Stomach (tissue), 9 donors: ENCODE data around the gene NAV1. TPM values are rescaled to one million over a fixed set of nuclear protein-coding genes. Genes with fewer than 3 reads are reported as not detected.

Source experiments
- DNase-seq, 2 donors: peaks; one replicate each; pipeline versions ENCODE4 v3.0.0 to v3.0.0-alpha.2; 2013 to 2019
- H3K27ac ChIP-seq, 5 donors: fragments of 200-600 bp in 4 of 5; sonication (generic) in 4 of 5; one replicate each; pipeline ENCODE4 v1.5.1; 2013 to 2019; ENCODE audit warnings: mild to moderate bottlenecking in 1 of 5, moderate library complexity in 1 of 5
- H3K27me3 ChIP-seq, 3 donors: fragments of 200-600 bp; sonication (generic); one replicate each; pipeline ENCODE4 v1.5.1; 2017 to 2019; ENCODE audit warnings: mixed run types in 1 of 3
- H3K36me3 ChIP-seq, 4 donors: fragments of 200-600 bp; sonication (generic); 1 replicate in 3 of 4; 2 replicates in 1 of 4; pipeline ENCODE4 v1.5.1; 2016 to 2019
- H3K4me1 ChIP-seq, 4 donors: fragments of 200-600 bp; sonication (generic); one replicate each; pipeline ENCODE4 v1.5.1; 2016 to 2019
- H3K4me3 ChIP-seq, 4 donors: fragments of 200-600 bp; sonication (generic) in 3 of 4; one replicate each; pipeline ENCODE4 v1.5.1; 2016 to 2019; ENCODE audit warnings: mild to moderate bottlenecking in 1 of 4
- H3K9me3 ChIP-seq, 4 donors: fragments of 200-600 bp; sonication (generic); one replicate each; pipeline ENCODE4 v1.5.1; 2016 to 2019
- EP300 ChIP-seq: sonication (generic); formaldehyde crosslinking; IDR thresholded peaks from one replicate; pipeline ENCODE4 v1.6.1; 2017; ENCODE audit warnings: antibody characterized with exemption
- POLR2A ChIP-seq, 4 donors: fragments of 450-650 bp; IDR thresholded peaks; one replicate each; pipeline ENCODE4 v1.6.1; 2016; ENCODE audit warnings: antibody characterized with exemption in 4 of 4, control low read depth in 2 of 4, mild to moderate bottlenecking in 1 of 4, moderate library complexity in 1 of 4
- POLR2AphosphoS5 ChIP-seq, 3 donors: sonication (generic); formaldehyde crosslinking; IDR thresholded peaks; one replicate each; pipeline ENCODE4 v1.6.1; 2016; ENCODE audit warnings: antibody characterized with exemption in 3 of 3
- WGBS, 5 donors: extraction: QIAGEN DNeasy Blood & Tissue Kit in 3 of 5; methylation state at CpG; one replicate each; pipeline versions ENCODE4 v1.1.5 to v1.1.7; 2013 to 2018; 5-methylcytosine and 5-hydroxymethylcytosine counted together
- intact Hi-C: fragments of 100-400 bp; cut with DNase I; formaldehyde crosslinking; loops from one replicate; pipeline ENCODE4 v1.15.1; 2023; ENCODE audit warnings: low total_unique reads
- polyA plus RNA-seq, 3 donors: library from polyadenylated mRNA; stranded (reverse); fragments of 200-250 nt; gene quantifications; one replicate each; pipeline ENCODE4 v1.2.3, GENCODE V29; 2013
- total RNA-seq, 5 donors: library from RNA; depleted of rRNA; stranded (reverse); fragments of >200 nt; gene quantifications; one replicate each; pipeline versions ENCODE4 v1.1.0 to v1.2.3, GENCODE V29; 2014 to 2016
- TF ChIP-seq, protein P1 (sequence below), 7 experiments: fragments of 450-650 bp in 4 of 7; fragments of 200-600 bp in 3 of 7; sonication (generic) in 3 of 7; IDR thresholded peaks; one replicate each; pipeline ENCODE4 v1.5.1; 2016 to 2019; ENCODE audit warnings: antibody characterized with exemption in 7 of 7, control low read depth in 2 of 7, mild to moderate bottlenecking in 1 of 7
- donor health status: healthy with polysubstance abuse.
- donor health status: Bipolar disorder and iron deficiency.
- donor health status: healthy.

The NAV1 gene
- total and polyA plus RNA-seq, 8 donors, result 3.0 to 33.0 (median 11.9) TPM

DNA sequence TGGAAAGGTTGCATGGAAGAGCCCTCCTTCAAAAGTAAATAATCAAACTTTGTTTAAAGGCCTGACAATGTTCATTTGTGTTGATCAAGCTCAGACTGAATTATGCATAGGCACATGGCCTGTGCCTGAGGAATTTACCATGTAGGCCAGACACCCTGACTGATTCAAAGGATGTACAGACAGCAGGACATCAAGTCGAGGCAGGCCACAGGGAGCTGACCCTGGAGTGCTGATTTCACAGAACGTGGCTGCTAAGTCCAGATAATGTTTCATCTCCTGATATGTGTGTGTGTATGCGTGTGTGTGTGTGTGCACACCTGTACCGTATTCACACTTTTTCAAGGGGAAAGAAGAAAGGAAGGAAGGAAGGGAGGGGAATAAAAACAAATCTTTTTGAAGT is 34.1 kb downstream of the NAV1 start:
- Histone ChIP-seq H3K36me3 (no peaks in the 10 kb centered on the region), H3K4me1 (peaks cover 0 to 22% (median 6%) of the 10 kb centered on the region in 4 donors), H3K27ac (peak overlapping the region in 1 of 5 donors; percentile 16), H3K4me3 (no peak overlapping the region), H3K9me3 (no peaks in the 10 kb centered on the region), H3K27me3 (no peaks in the 10 kb centered on the region)
- TF ChIP-seq EP300 (no peak), POLR2AphosphoS5 (IDR thresholded peaks at IDR 0.05) (no peak), POLR2A (IDR thresholded peaks at IDR 0.05) (no peak)
- TF ChIP-seq, protein P1, sequence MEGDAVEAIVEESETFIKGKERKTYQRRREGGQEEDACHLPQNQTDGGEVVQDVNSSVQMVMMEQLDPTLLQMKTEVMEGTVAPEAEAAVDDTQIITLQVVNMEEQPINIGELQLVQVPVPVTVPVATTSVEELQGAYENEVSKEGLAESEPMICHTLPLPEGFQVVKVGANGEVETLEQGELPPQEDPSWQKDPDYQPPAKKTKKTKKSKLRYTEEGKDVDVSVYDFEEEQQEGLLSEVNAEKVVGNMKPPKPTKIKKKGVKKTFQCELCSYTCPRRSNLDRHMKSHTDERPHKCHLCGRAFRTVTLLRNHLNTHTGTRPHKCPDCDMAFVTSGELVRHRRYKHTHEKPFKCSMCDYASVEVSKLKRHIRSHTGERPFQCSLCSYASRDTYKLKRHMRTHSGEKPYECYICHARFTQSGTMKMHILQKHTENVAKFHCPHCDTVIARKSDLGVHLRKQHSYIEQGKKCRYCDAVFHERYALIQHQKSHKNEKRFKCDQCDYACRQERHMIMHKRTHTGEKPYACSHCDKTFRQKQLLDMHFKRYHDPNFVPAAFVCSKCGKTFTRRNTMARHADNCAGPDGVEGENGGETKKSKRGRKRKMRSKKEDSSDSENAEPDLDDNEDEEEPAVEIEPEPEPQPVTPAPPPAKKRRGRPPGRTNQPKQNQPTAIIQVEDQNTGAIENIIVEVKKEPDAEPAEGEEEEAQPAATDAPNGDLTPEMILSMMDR (IDR thresholded peaks at IDR 0.05), result no peak
- 54 to 80% (median 61%) methylated on average over 4 of the region's 4 CpGs for WGBS, 5 donors
- no peak for DNase-seq
- intact Hi-C loops, result no loop called here

DNA sequence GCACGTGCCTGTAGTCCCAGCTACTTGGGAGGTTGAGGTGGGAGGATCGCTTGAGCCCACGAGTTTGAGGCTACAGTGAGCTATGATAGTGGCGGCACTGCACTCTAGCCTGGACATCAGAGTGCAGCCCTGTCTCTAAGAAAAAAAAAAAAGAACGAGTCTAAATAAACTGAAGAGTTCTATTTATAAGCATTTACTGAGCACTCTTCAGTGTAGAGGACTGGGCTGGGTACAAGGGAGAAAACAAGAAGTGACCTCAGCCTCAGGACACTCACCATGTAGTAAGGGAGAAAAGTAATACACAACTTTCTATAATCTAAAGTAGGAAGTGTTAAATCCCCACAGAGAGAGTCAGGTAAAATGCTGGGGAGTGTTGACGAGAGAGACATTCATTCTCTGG is 35.0 kb downstream of the NAV1 start:
- DNase-seq, result no peak
- WGBS, 5 donors, result 69 to 78% (median 76%) methylated on average over 6 of the region's 6 CpGs
- Histone ChIP-seq H3K27ac (peak overlapping the region in 2 of 5 donors; percentile 5 to 14), H3K4me1 (peaks cover 0 to 22% (median 6%) of the 10 kb centered on the region in 4 donors), H3K36me3 (no peaks in the 10 kb centered on the region), H3K4me3 (no peak overlapping the region), H3K9me3 (no peaks in the 10 kb centered on the region), H3K27me3 (no peaks in the 10 kb centered on the region)
- no peak for TF ChIP-seq POLR2A (IDR thresholded peaks at IDR 0.05)
- TF ChIP-seq, protein P1 (IDR thresholded peaks at IDR 0.05), result no peak
- TF ChIP-seq POLR2AphosphoS5 (IDR thresholded peaks at IDR 0.05), result no peak
- no peak for TF ChIP-seq EP300
- intact Hi-C loops, result no loop called here

DNA sequence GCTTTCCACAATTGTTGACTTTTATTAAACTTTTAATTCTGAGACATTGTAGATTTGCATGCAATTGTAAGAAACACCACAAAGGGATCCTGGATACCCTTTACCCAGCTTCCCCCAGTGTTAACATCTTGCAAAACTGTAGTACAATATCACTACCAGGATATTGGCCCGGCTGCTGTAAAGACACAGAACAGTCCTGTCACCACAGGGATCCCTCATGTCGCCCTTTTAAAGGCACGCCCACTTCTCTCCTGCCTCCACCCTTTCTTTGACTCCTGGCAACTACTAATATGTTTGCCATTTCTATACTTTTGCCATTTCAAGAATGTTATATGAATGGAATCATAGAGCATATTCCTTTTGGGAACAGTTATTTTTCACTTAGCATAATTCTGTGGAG is 37.0 kb downstream of the NAV1 start:
- Histone ChIP-seq H3K36me3 (no peaks in the 10 kb centered on the region), H3K9me3 (no peaks in the 10 kb centered on the region), H3K27me3 (no peaks in the 10 kb centered on the region), H3K4me1 (peaks cover 0 to 12% (median 3%) of the 10 kb centered on the region in 4 donors), H3K4me3 (no peak overlapping the region), H3K27ac (no peak overlapping the region)
- intact Hi-C loops, result no loop called here
- WGBS, 5 donors, result 65 to 85% (median 80%) methylated on average over 3 of the region's 3 CpGs
- TF ChIP-seq EP300, result no peak
- TF ChIP-seq, protein P1 (IDR thresholded peaks at IDR 0.05), result no peak
- no peak for DNase-seq

DNA sequence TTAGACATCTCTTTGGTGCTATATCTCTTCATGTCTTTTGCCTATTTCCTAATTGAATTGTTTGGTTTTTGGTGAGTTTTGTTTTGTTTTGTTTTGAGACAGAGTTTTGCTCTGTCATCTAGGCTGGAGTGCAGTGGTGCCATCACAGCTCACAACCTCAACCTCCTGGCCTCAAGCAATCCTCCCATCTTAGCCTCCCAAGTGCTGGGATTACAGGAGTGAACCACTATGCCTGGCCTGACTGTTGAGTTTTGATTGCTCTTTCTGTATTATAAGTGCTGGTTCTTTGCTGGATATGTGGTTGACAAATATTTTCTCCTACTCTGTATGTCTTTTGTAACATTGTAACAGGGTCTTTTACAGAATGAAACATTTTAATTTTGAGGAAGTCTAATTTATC is 38.0 kb downstream of the NAV1 start:
- Histone ChIP-seq H3K4me1 (peaks cover 0 to 2% (median under 1%) of the 10 kb centered on the region in 4 donors), H3K36me3 (no peaks in the 10 kb centered on the region), H3K4me3 (no peak overlapping the region), H3K9me3 (no peaks in the 10 kb centered on the region), H3K27me3 (no peaks in the 10 kb centered on the region), H3K27ac (no peak overlapping the region)
- intact Hi-C loops, result no loop called here
- TF ChIP-seq POLR2AphosphoS5 (IDR thresholded peaks at IDR 0.05) (no peak), POLR2A (IDR thresholded peaks at IDR 0.05) (no peak), EP300 (no peak)
- TF ChIP-seq, protein P1 (IDR thresholded peaks at IDR 0.05), result no peak
- no peak for DNase-seq
